ENCODE measurements around the gene ZNF136. TPM values are rescaled to one million over a fixed set of nuclear protein-coding genes. Genes with fewer than 3 reads are reported as not detected.

The ZNF136 gene
- total and polyA plus RNA-seq, 2 of the 13 experiments (the other 11 are each of a cell fraction or from before 2014, with no cell fraction given), result 2.5 to 10.2 TPM

- Histone ChIP-seq H3K36me3 (replicated peaks in 1 of 2; ENCODE audit: control insufficient read depth in 1 of 2, insufficient read depth in 2 of 2, low read length in 2 of 2) (no peaks in the 10 kb centered on the region), H3K4me3 (replicated peaks in 1 of 3; ENCODE audit: insufficient read depth in 1 of 3, low read depth in 2 of 3, low read length in 3 of 3) (no peak overlapping the region), H3K27ac (ENCODE audit: extremely low read length, insufficient read depth, low read length) (no peak overlapping the region), H2AFZ (ENCODE audit: low read length) (no peak overlapping the region), H3K9ac (ENCODE audit: insufficient read depth, low read depth, low read length) (no peak overlapping the region), H3K9me3 (ENCODE audit: low read length) (no peaks in the 10 kb centered on the region), H3K4me1 (ENCODE audit: insufficient read depth, low read length) (peaks cover 22% of the 10 kb centered on the region), H4K20me1 (ENCODE audit: insufficient read depth, low read length) (no peaks in the 10 kb centered on the region), H3K79me2 (ENCODE audit: insufficient read depth, low read length) (no peaks in the 10 kb centered on the region), H3K27me3 (ENCODE audit: control insufficient read depth in 1 of 2, insufficient read depth in 2 of 2, low read length in 2 of 2) (no peaks in the 10 kb centered on the region), H3K4me2 (ENCODE audit: low read depth, low read length) (no peak overlapping the region)
- intact Hi-C loops (cut with micrococcal nuclease; ENCODE audit: unreplicated experiment), result no loop called here
- in situ Hi-C loops (cut with HindIII; ENCODE audit: extremely low pct_ligation_motif_present, low pct_unique_long_range_greater_than_20kb), result no loop called here
- no peak for TF ChIP-seq ZBTB20 (CRISPR knock-in tag; IDR thresholded peaks at IDR 0.05; ENCODE audit: borderline replicate concordance, low read depth)
- no peak for TF ChIP-seq ZGPAT (CRISPR knock-in tag; IDR thresholded peaks at IDR 0.05)
- TF ChIP-seq ZNF441 (CRISPR knock-in tag; IDR thresholded peaks at IDR 0.05; ENCODE audit: borderline replicate concordance), result no peak
- no peak for TF ChIP-seq SKI (IDR thresholded peaks at IDR 0.05; ENCODE audit: partially characterized antibody)
- TF ChIP-seq MAFK (conservative IDR thresholded peaks at IDR 0.05 in 1 of 2, IDR thresholded peaks at IDR 0.05 in 1 of 2; ENCODE audit: low read length in 2 of 2), result no peak
- TF ChIP-seq NAIF1 (CRISPR knock-in tag; IDR thresholded peaks at IDR 0.05; ENCODE audit: borderline replicate concordance), result no peak
- no peak for TF ChIP-seq DR1 (CRISPR knock-in tag; IDR thresholded peaks at IDR 0.05)
- no peak for TF ChIP-seq PTBP1 (IDR thresholded peaks at IDR 0.05; ENCODE audit: low read depth, low read length, poor library complexity, severe bottlenecking)
- no peak for TF ChIP-seq TBL1XR1 (IDR thresholded peaks at IDR 0.05; ENCODE audit: borderline replicate concordance, low read length, partially characterized antibody)
- TF ChIP-seq POLR2AphosphoS2 (IDR thresholded peaks at IDR 0.05; ENCODE audit: low read depth, low read length), result no peak
- no peak for TF ChIP-seq NR0B2 (CRISPR knock-in tag; IDR thresholded peaks at IDR 0.05)
- CTCF ChIA-PET (ENCODE audit: low intra/inter-chr PET ratio, low total read pairs), result no interaction called here
- WGBS (ENCODE audit: low lambda C conversion rate), result 88% methylated on average over 3 of the region's 3 CpGs
- no TSS peak for BruUV-seq (replicated peaks)
- no peak for ATAC-seq
- POLR2A ChIA-PET, result no interaction called here
- no peak for DNase-seq (ENCODE audit: low spot score)
- no peak for FAIRE-seq
Observed at GRCh38 chr19:12229990-12230389, 67.1 kb downstream of the ZNF136 start.

Measured in HepG2 (cell line).